Measurements from ENCODE around the gene CACNA1G. TPM values are rescaled to one million over a fixed set of nuclear protein-coding genes. Genes with fewer than 3 reads are reported as not detected.

The CACNA1G gene
- total RNA-seq, 1 donor from 2014 or later: 0.11 TPM

DNA sequence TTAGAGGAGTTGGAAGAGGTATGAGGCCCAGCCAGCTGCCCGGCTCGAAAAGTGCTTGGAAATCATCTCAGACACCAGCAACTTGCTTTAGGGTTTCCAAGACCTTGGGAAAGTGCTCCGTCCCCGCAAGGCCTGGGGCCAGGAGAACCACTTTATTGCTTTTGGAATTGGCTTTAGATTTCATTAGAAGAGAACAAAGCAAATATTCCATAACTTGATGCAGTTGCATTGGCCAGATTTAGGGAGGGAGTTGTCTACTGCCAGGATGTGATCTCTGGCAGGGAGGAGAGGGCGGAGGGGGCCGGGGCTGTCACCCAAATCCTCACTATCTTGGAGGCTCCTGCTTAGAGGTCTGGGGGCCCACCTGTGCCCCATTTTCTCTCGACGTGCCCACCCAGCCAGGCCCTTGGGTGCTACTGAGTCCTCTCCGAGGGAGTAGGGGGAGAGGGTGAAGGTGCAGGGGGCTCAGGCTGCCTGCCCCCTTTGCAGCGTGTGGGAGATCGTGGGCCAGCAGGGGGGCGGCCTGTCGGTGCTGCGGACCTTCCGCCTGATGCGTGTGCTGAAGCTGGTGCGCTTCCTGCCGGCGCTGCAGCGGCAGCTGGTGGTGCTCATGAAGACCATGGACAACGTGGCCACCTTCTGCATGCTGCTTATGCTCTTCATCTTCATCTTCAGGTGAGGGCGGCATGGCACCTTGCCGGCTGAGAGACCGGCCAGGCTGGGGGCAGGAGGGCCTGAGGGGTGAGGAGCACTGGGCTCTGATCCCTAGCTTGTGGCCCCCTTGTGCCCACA lies 30.6 kb downstream of the CACNA1G start:
- no peak overlapping the region for H3K4me3 Mint-ChIP-seq (ENCODE audit: unreplicated experiment)
- peaks cover 10% of the 10 kb centered on the region for H3K27me3 Mint-ChIP-seq (ENCODE audit: unreplicated experiment)
- no peak overlapping the region for H3K27ac Mint-ChIP-seq (ENCODE audit: unreplicated experiment)
- no peaks in the 10 kb centered on the region for H3K9me3 Mint-ChIP-seq (ENCODE audit: unreplicated experiment)
- TF ChIP-seq, protein P1, sequence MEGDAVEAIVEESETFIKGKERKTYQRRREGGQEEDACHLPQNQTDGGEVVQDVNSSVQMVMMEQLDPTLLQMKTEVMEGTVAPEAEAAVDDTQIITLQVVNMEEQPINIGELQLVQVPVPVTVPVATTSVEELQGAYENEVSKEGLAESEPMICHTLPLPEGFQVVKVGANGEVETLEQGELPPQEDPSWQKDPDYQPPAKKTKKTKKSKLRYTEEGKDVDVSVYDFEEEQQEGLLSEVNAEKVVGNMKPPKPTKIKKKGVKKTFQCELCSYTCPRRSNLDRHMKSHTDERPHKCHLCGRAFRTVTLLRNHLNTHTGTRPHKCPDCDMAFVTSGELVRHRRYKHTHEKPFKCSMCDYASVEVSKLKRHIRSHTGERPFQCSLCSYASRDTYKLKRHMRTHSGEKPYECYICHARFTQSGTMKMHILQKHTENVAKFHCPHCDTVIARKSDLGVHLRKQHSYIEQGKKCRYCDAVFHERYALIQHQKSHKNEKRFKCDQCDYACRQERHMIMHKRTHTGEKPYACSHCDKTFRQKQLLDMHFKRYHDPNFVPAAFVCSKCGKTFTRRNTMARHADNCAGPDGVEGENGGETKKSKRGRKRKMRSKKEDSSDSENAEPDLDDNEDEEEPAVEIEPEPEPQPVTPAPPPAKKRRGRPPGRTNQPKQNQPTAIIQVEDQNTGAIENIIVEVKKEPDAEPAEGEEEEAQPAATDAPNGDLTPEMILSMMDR (IDR thresholded peaks at IDR 0.05): no peak
- no peak for DNase-seq (ENCODE audit: extremely low spot score, unreplicated experiment)
- H3K4me1 Mint-ChIP-seq (ENCODE audit: unreplicated experiment): peaks cover 6% of the 10 kb centered on the region
- H3K36me3 Mint-ChIP-seq (ENCODE audit: unreplicated experiment): no peaks in the 10 kb centered on the region

DNA sequence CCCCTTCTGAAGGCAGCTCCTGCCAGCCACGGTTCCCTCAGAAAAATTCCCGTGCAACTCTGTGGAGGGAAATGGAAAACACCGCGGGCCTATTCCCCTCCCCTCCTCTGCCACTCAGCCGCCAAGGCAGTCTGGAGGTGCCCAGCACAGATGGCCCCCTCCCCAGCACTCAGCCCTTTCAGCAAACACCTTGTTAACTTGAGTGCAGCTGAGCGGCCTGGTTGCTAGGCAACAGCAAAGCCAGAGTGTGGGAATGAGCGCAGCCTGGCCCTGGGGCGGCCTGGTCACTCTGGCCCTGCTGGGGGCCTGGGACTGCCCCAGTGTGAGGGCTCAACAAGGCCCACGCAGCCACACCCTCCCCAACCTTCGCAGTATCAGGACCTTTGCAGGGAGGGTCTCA lies 32.8 kb downstream of the CACNA1G start:
- H3K4me3 Mint-ChIP-seq (ENCODE audit: unreplicated experiment): no peak overlapping the region

DNA sequence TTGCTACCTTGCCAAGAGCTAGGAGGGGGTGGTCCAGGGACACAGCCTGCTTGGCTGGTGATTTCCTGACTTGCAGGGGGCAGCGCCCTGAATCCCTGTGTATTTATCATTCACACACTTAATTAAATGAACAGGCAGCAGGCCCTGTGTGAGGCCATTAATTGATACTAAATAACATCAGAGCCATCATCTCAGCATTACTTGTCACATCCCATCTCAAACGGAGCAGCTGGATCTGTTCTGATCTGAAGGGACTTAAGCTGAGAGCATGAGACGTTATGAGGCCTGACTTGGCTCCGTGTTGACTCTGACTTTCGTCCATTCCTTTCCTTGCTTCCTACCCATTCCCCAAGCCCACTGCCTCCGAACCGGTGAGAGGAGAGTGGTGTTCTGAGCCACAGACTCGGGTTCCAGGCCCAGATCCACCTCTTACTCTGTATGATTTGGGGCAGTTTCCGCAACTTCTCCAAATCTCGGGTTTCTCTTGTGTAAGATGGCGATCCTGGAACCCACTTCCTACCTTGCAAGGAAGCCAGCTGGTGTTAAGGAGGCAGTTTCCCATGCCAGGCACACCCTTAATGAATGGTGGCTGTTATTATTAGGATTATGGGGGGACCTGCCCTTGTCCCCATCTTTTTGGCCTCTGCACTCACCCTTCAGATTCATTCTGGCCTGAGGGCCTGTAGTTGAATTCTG lies 33.8 kb downstream of the CACNA1G start:
- no peak for DNase-seq (ENCODE audit: extremely low spot score, unreplicated experiment)
- H3K36me3 Mint-ChIP-seq (ENCODE audit: unreplicated experiment): no peaks in the 10 kb centered on the region
- TF ChIP-seq, protein P1 (IDR thresholded peaks at IDR 0.05): no peak
- H3K27me3 Mint-ChIP-seq (ENCODE audit: unreplicated experiment): no peaks in the 10 kb centered on the region
- H3K9me3 Mint-ChIP-seq (ENCODE audit: unreplicated experiment): no peaks in the 10 kb centered on the region
- no peak overlapping the region for H3K4me3 Mint-ChIP-seq (ENCODE audit: unreplicated experiment)
- H3K27ac Mint-ChIP-seq (ENCODE audit: unreplicated experiment): no peak overlapping the region
- peaks cover 2% of the 10 kb centered on the region for H3K4me1 Mint-ChIP-seq (ENCODE audit: unreplicated experiment)

More for the DNA sequence above, 32.8 kb downstream of the CACNA1G start:
- no peaks in the 10 kb centered on the region for H3K36me3 Mint-ChIP-seq (ENCODE audit: unreplicated experiment)
- TF ChIP-seq, protein P1 (IDR thresholded peaks at IDR 0.05): no peak
- DNase-seq (ENCODE audit: extremely low spot score, unreplicated experiment): no peak
- peaks cover 3% of the 10 kb centered on the region for H3K27me3 Mint-ChIP-seq (ENCODE audit: unreplicated experiment)
- H3K9me3 Mint-ChIP-seq (ENCODE audit: unreplicated experiment): no peaks in the 10 kb centered on the region
- peaks cover 6% of the 10 kb centered on the region for H3K4me1 Mint-ChIP-seq (ENCODE audit: unreplicated experiment)
- H3K27ac Mint-ChIP-seq (ENCODE audit: unreplicated experiment): no peak overlapping the region

DNA sequence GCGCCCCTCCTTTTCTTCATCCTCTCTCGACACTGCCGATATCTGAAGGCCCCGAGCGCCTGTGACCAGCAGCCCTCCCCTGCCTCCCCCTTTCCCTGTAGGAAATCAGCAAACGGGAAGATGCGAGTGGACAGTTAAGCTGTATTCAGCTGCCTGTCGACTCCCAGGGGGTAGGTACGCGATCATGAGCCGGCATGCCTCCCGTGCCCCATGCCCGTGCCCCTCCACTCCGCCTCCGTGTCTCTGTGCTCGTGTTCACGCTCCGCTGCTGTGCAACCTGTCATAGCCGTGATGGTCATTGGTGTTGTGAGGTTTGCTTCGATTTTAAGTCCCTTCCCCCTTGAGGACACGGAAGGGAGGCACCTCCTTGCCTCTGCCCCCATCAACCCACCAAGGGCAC lies 34.4 kb downstream of the CACNA1G start:
- TF ChIP-seq, protein P1 (IDR thresholded peaks at IDR 0.05): no peak
- no peaks in the 10 kb centered on the region for H3K36me3 Mint-ChIP-seq (ENCODE audit: unreplicated experiment)
- H3K27me3 Mint-ChIP-seq (ENCODE audit: unreplicated experiment): no peaks in the 10 kb centered on the region
- H3K9me3 Mint-ChIP-seq (ENCODE audit: unreplicated experiment): no peaks in the 10 kb centered on the region
- no peaks in the 10 kb centered on the region for H3K4me1 Mint-ChIP-seq (ENCODE audit: unreplicated experiment)
- H3K4me3 Mint-ChIP-seq (ENCODE audit: unreplicated experiment): no peak overlapping the region
- no peak for DNase-seq (ENCODE audit: extremely low spot score, unreplicated experiment)
- no peak overlapping the region for H3K27ac Mint-ChIP-seq (ENCODE audit: unreplicated experiment)

All from osteocyte (in vitro differentiated cells).